HG03571 (cell line): ENCODE measurements around the gene MIEF2.
A peak's percentile ranks its signal among the peaks of the same experiment; 100 is the strongest.
"Not testable (repeated sequence)": the region's sequence is repeated elsewhere in the genome, so short reads cannot be mapped to it uniquely, and the experiment has no call there.

ENCODE experiments used
- ATAC-seq: cut with Tn5 transposase; IDR thresholded peaks from one replicate; pipeline ENCODE4 v1.9.1; 2021; ENCODE audit not compliant: unreplicated experiment

Gene MIEF2

GRCh38 chr17:18260332-18261145 lies at the start of gene MIEF2:
Gene MIEF2 (plus strand): TSS chr17:18260662. CDS start chr17:18262721, 2,059 bp downstream.
- peak; percentile 60 for ATAC-seq

DNA sequence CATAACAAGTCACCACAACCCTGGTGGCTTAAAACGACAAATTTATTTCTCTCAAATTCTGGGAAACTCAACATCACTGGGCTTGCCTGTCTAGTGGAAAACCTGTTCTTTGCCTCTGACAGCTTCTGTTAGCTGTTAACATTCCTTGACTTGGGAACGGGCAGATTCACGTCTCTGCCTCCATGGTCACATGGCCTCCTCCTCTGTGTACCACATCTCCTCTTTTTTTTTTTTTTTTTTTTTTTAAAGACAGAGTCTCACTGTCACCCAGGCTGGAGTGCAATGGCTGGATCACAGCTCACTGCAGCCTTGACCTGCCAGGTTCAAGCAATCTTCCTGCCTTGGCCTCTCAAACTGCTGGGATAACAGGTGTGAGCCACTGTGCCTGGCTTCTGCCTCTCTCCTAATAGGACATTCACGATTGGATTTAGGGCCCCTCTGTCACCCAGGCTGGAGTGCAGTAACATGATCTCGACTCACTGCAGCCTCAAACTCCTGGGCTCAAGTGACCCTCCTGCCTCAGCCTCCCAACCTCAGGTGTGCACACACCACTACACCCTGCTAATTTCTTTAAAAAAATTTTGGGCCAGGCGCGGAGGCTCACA lies 46.7 kb upstream of the MIEF2 start:
- no peak for ATAC-seq

DNA sequence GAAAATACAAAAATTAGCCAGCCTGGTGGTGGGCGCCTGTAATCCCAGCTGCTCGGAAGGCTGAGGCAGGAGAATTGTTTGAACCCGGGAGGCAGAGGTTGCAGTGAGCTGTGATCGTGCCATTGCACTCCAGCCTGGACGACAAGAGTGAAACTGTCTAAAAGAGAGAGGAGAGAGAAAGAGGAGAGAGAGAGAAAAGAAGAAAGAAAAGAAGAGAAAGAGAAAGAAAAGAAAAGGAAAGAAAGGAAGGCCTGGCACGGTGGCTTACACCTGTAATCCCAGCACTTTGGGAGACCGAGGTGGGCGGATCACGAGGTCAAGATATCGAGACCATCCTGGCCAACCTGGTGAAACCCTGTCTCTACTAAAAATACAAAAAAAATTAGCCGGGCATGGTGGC lies 43.6 kb upstream of the MIEF2 start:
- not testable (repeated sequence) for ATAC-seq

DNA sequence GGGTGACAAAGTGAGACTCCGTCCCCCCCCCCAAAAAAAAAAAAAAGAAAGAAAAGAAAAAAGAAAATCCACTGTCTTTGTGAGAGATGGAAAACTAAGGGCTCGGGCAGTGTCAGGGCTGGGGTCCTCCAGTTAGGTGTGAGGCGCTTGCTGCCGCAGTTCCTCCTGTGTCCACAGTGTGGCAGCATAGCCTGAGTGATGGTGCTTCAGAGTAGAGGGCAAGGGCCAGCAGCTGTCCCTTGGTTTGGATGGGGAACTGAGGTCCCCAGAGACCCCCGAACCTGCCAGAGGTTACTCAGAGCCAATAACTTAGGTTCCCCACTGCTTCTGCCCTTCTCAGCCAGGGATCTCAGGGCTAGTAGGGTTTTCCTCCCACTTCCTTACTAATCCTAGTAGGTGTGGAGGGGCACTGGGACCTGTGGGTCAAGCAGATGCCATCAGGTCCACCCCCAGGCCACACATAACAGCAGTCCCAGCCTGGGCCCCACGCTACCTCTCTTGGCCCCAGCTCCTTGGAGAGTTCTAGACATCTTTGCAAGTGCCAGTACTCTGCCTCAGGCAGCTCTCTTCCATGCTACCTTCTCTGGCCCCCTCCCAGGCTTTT lies 42.9 kb upstream of the MIEF2 start:
- no peak for ATAC-seq

DNA sequence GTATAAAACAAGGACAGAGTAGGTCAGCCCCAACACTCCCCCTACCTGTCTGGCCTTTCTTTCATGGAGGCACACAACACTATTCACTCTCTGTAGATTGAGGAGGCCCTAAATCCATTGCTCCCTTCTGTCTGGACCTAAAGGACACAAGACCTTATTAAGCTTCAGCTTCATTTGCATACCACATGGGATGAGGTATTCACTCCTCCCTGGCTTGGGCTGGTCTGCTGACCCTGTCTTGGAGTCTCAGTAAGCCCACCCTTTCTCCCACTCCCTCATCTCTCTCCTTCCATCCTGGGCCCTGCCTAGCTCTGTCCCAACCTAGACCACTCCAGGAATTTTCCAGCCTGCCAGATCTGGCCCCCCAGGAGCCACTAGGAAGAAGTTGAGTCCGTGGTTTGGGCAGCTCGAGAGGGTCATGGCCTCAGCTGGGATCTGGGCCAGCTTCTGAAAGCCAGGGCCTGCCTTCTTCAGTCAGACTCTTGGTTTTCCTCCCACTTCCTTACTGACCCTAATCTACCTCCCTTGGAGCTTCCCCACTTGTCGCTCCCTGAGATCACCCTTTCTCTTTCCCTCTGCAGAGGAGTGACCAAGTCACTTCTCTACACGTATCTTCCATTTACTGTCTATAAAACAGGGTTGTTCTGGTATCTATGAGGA lies 41.6 kb upstream of the MIEF2 start:
- no peak for ATAC-seq

DNA sequence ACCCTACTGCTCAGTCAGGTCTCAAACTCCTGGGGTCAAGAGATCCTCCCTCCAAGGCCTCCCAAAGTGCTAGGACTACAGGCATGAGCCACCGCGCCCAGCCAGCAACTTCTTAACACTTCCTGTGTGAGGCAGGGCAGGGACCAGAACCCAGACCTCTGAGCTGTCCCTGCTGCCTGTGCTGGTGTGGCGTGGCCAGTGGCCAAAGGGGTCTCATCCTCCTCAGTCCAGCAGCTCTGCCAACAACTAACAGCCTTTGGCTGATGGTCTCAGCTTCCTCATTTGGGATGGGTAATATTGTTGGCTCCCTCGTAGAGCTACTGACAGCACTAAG lies 36.4 kb upstream of the MIEF2 start:
- no peak for ATAC-seq

GRCh38 chr17:18224387-18225120 lies 35.9 kb upstream of the MIEF2 start:
- ATAC-seq, result no peak

DNA sequence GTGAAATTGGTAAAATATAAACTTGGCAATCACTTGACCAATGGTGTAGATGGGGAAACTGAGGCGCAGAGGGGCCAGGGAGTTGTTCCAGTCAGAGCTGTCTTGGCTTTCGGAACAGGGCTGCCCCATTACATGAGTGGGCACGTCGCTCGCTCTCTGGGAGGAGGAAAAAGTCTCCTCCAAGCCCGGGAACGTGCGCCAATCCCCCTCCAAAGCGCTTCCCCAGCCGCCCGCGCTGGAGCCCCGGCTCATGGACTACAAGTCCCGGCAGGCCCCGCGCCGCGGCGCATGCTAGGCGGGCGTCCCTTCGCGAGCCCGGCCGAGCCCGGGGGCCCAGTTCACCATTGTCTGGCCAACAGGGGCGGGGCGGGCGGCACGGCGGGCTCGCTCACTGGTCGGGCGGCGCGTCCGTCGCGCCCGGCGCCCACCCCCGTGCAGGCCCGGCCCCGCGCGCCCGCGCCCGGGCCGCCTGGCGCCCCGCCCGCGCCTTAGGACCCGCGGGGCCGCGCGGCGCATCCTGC lies 35.3 kb upstream of the MIEF2 start, which contains the start of gene LLGL1:
Gene LLGL1, plus strand, starts transcription at position 515 of the 521 bp plus-strand sequence. CDS start 48 bp downstream, outside the sequence.
- peak; percentile 75 for ATAC-seq

DNA sequence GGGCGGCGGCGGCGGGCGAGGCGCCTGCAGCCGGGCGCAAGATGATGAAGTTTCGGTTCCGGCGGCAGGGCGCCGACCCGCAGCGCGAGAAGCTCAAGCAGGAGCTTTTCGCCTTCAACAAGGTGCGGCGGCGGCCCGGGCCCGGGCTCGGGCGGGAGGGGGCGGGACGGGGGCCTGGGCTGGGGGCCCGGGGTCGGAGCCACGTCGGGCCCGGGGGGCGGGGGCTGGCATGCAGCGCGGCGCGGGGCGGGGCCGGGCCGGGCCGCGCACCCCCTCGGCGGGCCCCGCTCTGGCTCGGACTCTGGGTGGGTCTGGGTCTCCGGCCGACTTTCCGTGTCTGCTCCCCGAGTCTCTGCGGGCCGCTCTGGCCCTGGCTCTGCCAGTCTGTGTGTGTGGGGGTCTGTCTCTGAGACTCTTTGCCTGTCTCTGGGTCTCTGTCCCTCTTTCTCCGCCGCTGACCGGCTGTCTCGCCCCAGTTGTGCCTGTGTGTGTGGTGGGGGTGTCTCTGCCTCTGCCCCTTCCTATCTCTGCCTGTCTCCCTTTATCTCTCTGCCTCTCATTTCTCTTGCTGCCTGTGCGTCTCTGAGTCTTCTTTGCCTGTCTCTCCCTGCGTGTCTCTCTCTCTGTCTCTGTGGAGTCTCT lies 34.7 kb upstream of the MIEF2 start:
- no peak for ATAC-seq

DNA sequence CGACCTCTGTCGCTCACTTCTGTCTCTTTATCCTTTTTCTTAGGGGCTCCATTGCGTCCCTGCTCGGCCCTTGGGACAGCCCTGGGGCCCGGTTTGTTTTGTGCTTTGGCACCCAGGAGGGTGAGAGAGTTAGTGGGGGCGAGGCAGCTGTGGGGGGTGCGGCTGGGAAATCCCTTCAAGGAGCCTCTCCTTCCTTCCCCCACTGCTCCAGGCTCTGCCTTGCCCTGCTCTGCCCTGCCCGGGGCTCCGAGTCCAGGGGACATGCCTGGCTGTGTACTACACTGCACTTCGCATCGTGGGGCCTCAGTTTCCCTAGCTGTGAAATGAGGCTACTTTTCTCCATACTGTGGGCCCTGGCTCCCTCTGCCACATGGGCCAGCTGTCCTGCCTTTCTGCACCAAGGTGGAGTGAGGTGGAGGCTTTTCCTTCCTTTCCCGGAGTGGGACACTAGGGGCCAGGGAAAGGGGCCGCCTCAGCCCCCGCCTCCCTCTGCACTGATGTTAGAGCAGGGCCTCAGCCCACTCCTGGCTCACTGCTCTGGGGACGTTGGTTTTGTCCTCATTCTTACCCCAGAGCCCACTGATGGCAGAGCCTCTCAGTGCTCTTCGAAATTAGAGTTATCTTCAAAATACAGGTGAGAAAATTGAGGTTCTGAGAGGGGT lies 34.0 kb upstream of the MIEF2 start:
- ATAC-seq, result no peak

DNA sequence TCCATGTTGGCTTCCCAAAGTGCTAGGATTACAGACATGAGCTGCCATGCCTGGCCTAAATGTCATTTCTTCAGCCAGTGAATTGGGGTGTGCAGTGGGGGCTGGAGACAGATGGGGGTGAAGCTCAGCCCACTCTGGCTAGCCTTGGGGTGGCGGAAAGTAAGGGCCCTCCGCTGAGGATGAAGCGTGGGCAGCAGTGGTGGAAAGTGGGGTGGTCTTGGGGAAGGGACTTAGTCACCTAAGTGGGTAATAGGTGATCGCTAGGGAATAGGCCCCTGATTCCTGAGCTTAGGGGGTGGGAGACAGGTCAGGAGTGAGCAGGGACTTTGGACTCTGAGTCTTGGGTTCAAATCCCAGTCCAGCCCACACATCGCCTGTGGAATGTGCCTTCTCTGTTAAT lies 32.8 kb upstream of the MIEF2 start:
- ATAC-seq, result no peak

DNA sequence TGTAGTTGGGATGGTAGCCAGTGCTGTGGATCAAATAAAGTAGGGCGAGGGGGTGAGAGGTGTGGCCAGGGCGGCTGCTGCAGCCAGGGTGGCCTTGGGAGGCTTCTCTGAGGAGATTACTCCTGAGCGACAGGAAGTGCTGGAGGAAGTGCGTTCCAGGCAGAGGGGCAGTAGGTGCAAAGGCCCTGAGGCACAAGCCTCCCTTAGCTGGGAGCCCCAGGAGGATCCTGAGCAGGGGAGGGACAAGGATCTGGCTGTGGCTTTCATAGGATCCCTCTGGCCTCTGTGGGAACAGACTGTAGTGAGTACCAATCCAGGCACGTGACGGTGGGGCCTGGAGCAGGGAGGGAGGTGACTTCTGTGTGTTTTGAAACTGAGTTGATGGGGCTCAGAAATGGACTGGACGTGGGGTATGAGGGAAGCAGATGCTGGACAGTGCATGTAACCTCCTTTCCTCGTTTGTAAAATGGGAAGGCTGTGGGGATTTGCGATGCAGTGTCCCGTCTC lies 32.2 kb upstream of the MIEF2 start:
- no peak for ATAC-seq

DNA sequence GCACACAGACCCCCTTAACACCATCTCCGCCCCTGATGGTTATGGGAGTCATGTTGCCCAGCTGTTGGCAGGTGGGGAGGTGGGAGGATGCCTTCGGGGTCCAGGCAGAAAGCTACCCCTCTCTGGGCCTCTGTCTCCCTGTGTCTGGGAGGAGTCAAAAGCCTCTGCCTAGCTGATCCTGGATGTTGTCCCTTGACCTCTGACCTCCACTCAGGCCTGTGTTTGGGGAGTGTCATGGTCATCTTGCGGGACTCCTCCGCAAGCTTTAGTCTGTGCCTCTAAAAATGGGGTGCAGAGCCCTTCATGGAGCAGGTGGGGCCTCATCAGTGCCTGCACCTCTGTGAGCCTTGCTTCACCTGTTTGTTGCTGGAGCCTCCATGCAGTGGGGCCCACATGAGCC lies 31.2 kb upstream of the MIEF2 start:
- ATAC-seq, result no peak

- ATAC-seq, result no peak
Measured at GRCh38 chr17:18229771-18230170, 30.7 kb upstream of the MIEF2 start.

DNA sequence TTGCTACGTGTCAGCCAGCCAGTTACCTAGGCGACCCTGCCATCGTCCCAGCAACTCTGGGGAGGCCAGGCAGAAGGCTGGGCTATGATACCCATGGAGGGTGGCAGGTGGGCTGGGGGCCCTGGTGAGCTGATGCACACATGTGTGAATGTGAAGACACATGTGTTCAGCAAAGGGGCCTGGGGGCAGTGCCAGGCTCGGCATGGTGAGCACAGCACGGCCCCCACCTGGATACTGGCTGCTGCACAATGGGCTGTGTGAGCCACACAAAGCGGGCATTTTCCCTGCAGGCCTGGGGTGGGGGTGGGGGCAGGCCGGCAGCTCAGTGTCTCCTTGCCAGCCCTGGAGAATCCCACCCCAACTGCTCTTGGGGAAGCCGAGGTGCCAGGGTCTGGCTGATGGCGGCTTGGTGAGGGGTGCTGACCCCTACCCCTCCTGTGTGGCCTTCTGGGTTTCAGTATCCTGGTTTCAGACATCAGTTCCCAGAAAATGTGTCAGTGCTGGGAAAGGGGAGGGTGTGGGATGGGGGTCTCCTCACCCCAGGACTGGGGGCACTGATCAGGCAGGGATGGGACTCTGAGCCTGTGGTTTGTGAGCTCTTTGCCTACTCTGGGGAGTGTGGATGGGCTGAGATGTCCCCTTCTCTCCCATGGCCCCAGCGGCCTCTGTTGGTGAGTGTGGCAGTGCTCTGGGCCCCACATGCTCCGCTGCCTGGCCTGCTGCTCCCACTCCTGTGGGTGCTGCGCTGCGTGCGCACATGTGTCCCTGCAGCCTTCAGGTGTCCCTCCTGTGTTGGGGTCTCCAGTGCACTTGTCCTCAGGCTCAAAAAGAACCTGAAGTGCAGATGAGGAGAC lies 29.9 kb upstream of the MIEF2 start:
- no peak for ATAC-seq

DNA sequence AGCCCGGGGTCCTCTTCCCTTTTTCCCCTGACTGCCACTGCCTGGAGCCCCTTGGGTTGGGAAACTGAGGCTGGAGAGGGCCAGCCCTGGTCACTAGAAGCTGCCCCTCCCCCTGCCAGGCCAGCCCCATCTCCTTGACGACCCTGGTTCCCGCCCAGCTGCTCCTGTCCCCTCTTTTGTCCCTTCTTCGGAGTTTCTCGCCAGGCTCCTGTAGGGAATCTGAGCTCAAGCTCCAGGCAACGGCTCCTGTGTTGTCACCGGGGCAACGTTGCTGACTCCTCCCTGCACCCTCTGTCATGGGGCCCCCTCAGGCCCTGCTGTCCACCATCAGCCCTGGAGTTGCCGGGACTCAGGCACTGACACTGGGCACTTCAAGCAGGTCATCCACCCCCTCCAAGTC lies 29.3 kb upstream of the MIEF2 start:
- no peak for ATAC-seq

DNA sequence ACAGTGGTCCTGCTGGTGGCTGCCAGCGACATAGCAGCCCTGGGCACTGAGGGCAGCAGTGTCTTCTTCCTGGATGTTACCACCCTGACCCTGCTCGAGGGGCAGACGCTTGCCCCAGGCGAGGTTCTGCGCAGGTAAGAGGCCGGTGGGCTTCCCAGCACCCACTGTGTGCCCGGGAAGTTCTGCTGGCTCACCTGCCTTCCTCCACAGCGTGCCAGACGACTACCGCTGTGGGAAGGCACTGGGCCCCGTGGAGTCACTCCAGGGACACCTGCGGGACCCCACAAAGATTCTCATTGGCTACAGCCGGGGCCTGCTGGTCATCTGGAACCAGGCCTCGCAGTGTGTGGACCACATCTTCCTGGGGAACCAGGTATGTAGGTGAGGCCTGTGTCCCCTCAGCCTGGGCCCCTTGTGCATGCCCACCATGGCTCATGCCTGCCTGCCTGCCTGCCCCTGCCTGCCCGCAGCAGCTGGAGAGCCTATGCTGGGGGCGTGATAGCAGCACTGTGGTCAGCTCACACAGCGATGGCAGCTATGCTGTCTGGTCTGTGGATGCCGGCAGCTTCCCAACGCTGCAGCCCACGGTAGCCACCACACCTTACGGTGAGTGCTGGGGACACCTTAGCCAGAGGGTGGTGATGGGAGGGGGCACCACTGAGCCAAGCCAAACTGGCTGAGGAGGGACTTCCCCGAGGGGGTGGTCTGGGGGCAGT lies 26.5 kb upstream of the MIEF2 start:
- no peak for ATAC-seq

DNA sequence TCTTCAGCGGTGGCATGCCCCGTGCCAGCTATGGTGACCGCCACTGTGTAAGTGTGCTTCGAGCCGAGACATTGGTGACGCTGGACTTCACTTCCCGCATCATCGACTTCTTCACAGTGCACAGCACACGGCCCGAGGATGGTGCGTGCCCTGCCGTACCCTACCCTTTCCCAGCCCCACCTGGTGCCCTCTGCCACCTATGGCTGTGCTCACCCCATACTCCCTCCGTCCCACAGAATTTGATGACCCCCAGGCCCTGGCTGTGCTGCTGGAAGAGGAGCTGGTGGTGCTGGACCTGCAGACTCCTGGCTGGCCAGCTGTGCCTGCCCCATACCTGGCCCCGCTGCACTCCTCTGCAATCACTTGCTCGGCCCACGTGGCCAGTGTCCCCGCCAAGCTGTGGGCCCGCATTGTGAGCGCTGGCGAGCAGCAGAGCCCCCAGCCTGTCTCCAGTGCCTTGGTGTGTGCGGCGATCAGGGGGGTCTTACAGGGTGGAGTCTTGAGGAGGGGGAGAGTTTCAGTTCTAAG lies 25.5 kb upstream of the MIEF2 start:
- ATAC-seq, result no peak
